NCI-H1417 treated with DMSO at 0.1 percent for 48 hours (cell line): ENCODE data around the gene DIPK1C.
"Not testable (repeated sequence)": the region's sequence is repeated elsewhere in the genome, so short reads cannot be mapped to it uniquely, and the experiment has no call there.

Experiments used
- DNase-seq: peaks from one replicate; lab custom pipeline; 2025; lab: John Stamatoyannopoulos, UW

Gene DIPK1C

GRCh38 chr18:74457043-74457724 is at the start of gene DIPK1C:
TSS of gene DIPK1C (minus strand) at chr18:74457308. CDS start at chr18:74457259, 49 bp downstream.
- DNase-seq: no peak

- DNase-seq: no peak
Measured at GRCh38 chr18:74506448-74507084, 49.5 kb upstream of the DIPK1C start.

GRCh38 chr18:74505776-74506175 is 48.7 kb upstream of the DIPK1C start:
- no peak for DNase-seq

- no peak for DNase-seq
Measured at GRCh38 chr18:74503137-74503536, 46.0 kb upstream of the DIPK1C start.

- no peak for DNase-seq
Measured at GRCh38 chr18:74501386-74501785, 44.3 kb upstream of the DIPK1C start.

GRCh38 chr18:74500774-74501173 is 43.7 kb upstream of the DIPK1C start:
- DNase-seq: not testable (repeated sequence)

GRCh38 chr18:74500372-74500771 is 43.3 kb upstream of the DIPK1C start:
- DNase-seq: no peak

- no peak for DNase-seq
Measured at GRCh38 chr18:74499633-74500032, 42.5 kb upstream of the DIPK1C start.

- DNase-seq: no peak
Measured at GRCh38 chr18:74498712-74499627, 41.9 kb upstream of the DIPK1C start.

- DNase-seq: no peak
Measured at GRCh38 chr18:74497778-74498177, 40.7 kb upstream of the DIPK1C start.

- DNase-seq: no peak
Measured at GRCh38 chr18:74497324-74497676, 40.2 kb upstream of the DIPK1C start.

GRCh38 chr18:74496508-74497323 is 39.6 kb upstream of the DIPK1C start:
- no peak for DNase-seq

- DNase-seq: peak; percentile 98
Measured at GRCh38 chr18:74495581-74496507, 38.7 kb upstream of the DIPK1C start, which contains the start of gene CNDP2. TSS of gene CNDP2 (plus strand) at chr18:74496363. CDS start at chr18:74499974, 3,611 bp downstream.

- DNase-seq: no peak
Measured at GRCh38 chr18:74494514-74494913, 37.4 kb upstream of the DIPK1C start.

GRCh38 chr18:74493689-74494088 is 36.6 kb upstream of the DIPK1C start:
- DNase-seq: peak; percentile 49

GRCh38 chr18:74492259-74492658 is 35.2 kb upstream of the DIPK1C start:
- DNase-seq: no peak

GRCh38 chr18:74489676-74490075 is 32.6 kb upstream of the DIPK1C start:
- no peak for DNase-seq

- DNase-seq: no peak
Measured at GRCh38 chr18:74488864-74489263, 31.8 kb upstream of the DIPK1C start.

- DNase-seq: no peak
Measured at GRCh38 chr18:74488354-74488753, 31.2 kb upstream of the DIPK1C start.

- DNase-seq: no peak
Measured at GRCh38 chr18:74486119-74486849, 29.2 kb upstream of the DIPK1C start.
